ENCODE data around the gene ESPL1. TPM values are rescaled to one million over a fixed set of nuclear protein-coding genes. Genes with fewer than 3 reads are reported as not detected.

Gene ESPL1
- total and polyA plus RNA-seq, 2 of the 13 experiments (the other 11 are each of a cell fraction or from before 2014, with no cell fraction given) = 5.8 to 11.5 TPM

DNA sequence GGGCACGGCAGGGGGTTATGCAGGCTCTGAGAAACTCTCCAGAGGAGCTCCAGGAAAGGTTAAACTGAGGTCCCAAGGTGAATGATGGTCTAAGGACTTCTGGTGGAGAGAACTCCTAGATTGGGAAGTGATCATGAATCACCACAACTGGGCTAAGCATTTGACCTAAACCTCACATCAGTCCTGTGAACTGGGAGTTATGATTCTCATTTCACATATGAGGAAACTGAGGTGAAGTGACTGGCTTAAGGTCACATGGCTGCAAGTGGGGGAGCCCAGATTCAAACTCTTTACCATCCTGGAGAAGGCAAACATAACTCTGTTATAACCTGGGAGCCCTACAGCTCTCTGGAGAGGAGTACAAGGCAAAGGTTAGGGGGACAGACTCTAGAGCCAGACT, 40.3 kb upstream of the ESPL1 start (continued):
- TF ChIP-seq, protein P1, sequence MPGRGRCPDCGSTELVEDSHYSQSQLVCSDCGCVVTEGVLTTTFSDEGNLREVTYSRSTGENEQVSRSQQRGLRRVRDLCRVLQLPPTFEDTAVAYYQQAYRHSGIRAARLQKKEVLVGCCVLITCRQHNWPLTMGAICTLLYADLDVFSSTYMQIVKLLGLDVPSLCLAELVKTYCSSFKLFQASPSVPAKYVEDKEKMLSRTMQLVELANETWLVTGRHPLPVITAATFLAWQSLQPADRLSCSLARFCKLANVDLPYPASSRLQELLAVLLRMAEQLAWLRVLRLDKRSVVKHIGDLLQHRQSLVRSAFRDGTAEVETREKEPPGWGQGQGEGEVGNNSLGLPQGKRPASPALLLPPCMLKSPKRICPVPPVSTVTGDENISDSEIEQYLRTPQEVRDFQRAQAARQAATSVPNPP (CRISPR knock-in tag; IDR thresholded peaks at IDR 0.05) = no peak
- TF ChIP-seq PHF5A (CRISPR knock-in tag; IDR thresholded peaks at IDR 0.05; ENCODE audit: low read depth, unreplicated experiment) = no peak
- no peak for TF ChIP-seq TBL1XR1 (IDR thresholded peaks at IDR 0.05; ENCODE audit: borderline replicate concordance, low read length, partially characterized antibody)
- no peak for TF ChIP-seq RXRA (CRISPR knock-in tag; IDR thresholded peaks at IDR 0.05)
- TF ChIP-seq, protein P2, sequence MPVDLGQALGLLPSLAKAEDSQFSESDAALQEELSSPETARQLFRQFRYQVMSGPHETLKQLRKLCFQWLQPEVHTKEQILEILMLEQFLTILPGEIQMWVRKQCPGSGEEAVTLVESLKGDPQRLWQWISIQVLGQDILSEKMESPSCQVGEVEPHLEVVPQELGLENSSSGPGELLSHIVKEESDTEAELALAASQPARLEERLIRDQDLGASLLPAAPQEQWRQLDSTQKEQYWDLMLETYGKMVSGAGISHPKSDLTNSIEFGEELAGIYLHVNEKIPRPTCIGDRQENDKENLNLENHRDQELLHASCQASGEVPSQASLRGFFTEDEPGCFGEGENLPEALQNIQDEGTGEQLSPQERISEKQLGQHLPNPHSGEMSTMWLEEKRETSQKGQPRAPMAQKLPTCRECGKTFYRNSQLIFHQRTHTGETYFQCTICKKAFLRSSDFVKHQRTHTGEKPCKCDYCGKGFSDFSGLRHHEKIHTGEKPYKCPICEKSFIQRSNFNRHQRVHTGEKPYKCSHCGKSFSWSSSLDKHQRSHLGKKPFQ (CRISPR knock-in tag; IDR thresholded peaks at IDR 0.05; ENCODE audit: insufficient replicate concordance) = no peak
- no peak for TF ChIP-seq IRX3 (CRISPR knock-in tag; IDR thresholded peaks at IDR 0.05; ENCODE audit: borderline replicate concordance, low read depth)
- TF ChIP-seq, protein P3, sequence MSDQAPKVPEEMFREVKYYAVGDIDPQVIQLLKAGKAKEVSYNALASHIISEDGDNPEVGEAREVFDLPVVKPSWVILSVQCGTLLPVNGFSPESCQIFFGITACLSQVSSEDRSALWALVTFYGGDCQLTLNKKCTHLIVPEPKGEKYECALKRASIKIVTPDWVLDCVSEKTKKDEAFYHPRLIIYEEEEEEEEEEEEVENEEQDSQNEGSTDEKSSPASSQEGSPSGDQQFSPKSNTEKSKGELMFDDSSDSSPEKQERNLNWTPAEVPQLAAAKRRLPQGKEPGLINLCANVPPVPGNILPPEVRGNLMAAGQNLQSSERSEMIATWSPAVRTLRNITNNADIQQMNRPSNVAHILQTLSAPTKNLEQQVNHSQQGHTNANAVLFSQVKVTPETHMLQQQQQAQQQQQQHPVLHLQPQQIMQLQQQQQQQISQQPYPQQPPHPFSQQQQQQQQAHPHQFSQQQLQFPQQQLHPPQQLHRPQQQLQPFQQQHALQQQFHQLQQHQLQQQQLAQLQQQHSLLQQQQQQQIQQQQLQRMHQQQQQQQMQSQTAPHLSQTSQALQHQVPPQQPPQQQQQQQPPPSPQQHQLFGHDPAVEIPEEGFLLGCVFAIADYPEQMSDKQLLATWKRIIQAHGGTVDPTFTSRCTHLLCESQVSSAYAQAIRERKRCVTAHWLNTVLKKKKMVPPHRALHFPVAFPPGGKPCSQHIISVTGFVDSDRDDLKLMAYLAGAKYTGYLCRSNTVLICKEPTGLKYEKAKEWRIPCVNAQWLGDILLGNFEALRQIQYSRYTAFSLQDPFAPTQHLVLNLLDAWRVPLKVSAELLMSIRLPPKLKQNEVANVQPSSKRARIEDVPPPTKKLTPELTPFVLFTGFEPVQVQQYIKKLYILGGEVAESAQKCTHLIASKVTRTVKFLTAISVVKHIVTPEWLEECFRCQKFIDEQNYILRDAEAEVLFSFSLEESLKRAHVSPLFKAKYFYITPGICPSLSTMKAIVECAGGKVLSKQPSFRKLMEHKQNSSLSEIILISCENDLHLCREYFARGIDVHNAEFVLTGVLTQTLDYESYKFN (CRISPR knock-in tag; conservative IDR thresholded peaks at IDR 0.05) = no peak
- TF ChIP-seq, protein P4, sequence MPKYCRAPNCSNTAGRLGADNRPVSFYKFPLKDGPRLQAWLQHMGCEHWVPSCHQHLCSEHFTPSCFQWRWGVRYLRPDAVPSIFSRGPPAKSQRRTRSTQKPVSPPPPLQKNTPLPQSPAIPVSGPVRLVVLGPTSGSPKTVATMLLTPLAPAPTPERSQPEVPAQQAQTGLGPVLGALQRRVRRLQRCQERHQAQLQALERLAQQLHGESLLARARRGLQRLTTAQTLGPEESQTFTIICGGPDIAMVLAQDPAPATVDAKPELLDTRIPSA (CRISPR knock-in tag; IDR thresholded peaks at IDR 0.05; ENCODE audit: borderline replicate concordance) = no peak

Data from HepG2 (cell line).